Psoas muscle (tissue), 8 donors: Measurements from ENCODE around the gene PLEK2. TPM values are rescaled to one million over a fixed set of nuclear protein-coding genes. Genes with fewer than 3 reads are reported as not detected.

Experiments
- ATAC-seq, 4 donors: fragments of 200-7000 bp; cut with Tn5 transposase; one replicate each; pipeline ENCODE4 v1.9.1; 2020; ENCODE audit warnings: moderate library complexity in 3 of 4, mild to moderate bottlenecking in 2 of 4
- DNase-seq, 2 donors: peaks; one replicate each; pipeline ENCODE4 v3.0.0-alpha.2; 2020
- H3K27ac ChIP-seq: fragments of 200-600 bp; one replicate; pipeline ENCODE4 v1.8.0; 2022
- H3K27me3 ChIP-seq, 3 donors: fragments of 200-600 bp in 1 of 3; one replicate each; pipeline versions ENCODE4 v1.6.1 to v1.8.0; 2013 to 2022; ENCODE audit warnings: low read length in 2 of 3, mild to moderate bottlenecking in 2 of 3, moderate library complexity in 1 of 3; ENCODE audit not compliant: insufficient read depth in 3 of 3
- H3K36me3 ChIP-seq, 2 donors: fragments of 200-600 bp in 1 of 2; one replicate each; pipeline versions ENCODE4 v1.6.1 to v1.8.0; 2013 to 2022; ENCODE audit warnings: low read depth in 1 of 2, mild to moderate bottlenecking in 1 of 2, moderate library complexity in 1 of 2; ENCODE audit not compliant: insufficient read depth in 1 of 2
- H3K4me1 ChIP-seq: fragments of 200-600 bp; one replicate; pipeline ENCODE4 v1.8.0; 2022
- H3K4me3 ChIP-seq: fragments of 200-600 bp; one replicate; pipeline ENCODE4 v1.8.0; 2022; ENCODE audit warnings: mild to moderate bottlenecking
- H3K9me3 ChIP-seq: fragments of 200-600 bp; one replicate; pipeline ENCODE4 v1.8.0; 2022
- CTCF ChIP-seq: fragments of 200-600 bp; IDR thresholded peaks from one replicate; pipeline ENCODE4 v1.8.0; 2022; ENCODE audit warnings: antibody characterized with exemption
- WGBS, 3 donors: extraction: QIAGEN DNeasy Blood & Tissue Kit; methylation state at CpG; one replicate each; pipeline versions ENCODE4 v1.1.6 to v1.1.7; 2013; 5-methylcytosine and 5-hydroxymethylcytosine counted together
- intact Hi-C, 2 donors: fragments of 100-400 bp; cut with DNase I; formaldehyde crosslinking; loops; one replicate each; pipeline versions ENCODE4 v1.11.0 to v1.14.2; 2022
- polyA plus RNA-seq, 3 donors: library from polyadenylated mRNA; stranded (reverse); fragments of 200-250 nt; gene quantifications; one replicate each; pipeline ENCODE4 v1.2.3, GENCODE V29; 2013
- total RNA-seq, 4 donors: library from RNA; stranded (reverse); fragmentation: NEBNext Ultra II Directional in 2 of 4; extraction: Animal tissue kit (Norgen Biotek cat#: 25700) in 2 of 4; gene quantifications; one replicate each; pipeline versions ENCODE4 v1.2.1 to v1.2.4, GENCODE V29; 2021 to 2023
- donor health status: healthy with polysubstance abuse.
- donor health status: DM: no; HTN: no; CAD: no; lungs with moderate emphysema.
- donor health status: Bipolar disorder and iron deficiency.
- donor health status: healthy.
- donor health status: DM: yes; HTN: yes; CAD: no.
- donor health status: DM: no; HTN: no; CAD: no.
- donor health status: DM: no; HTN: no; CAD: no.
- donor health status: DM: yes; HTN: yes; CAD: no.

PLEK2 gene
- total and polyA plus RNA-seq, 7 donors = 0.05 to 2.1 (median 0.68) TPM; not detected in 3

GRCh38 chr14:67426983-67427606 lies 15.1 kb upstream of the PLEK2 start:
- WGBS, 3 donors = 30 to 33% (median 33%) methylated on average over 30 of the region's 30 CpGs
- H3K27me3 ChIP-seq = no peaks in the 10 kb centered on the region
- no peak overlapping the region for H3K4me3 ChIP-seq
- H3K36me3 ChIP-seq = no peaks in the 10 kb centered on the region
- intact Hi-C loops = loop anchor here (2.0 to 10.0 kb wide), 3 partner anchors 60 to 278 kb away; partner anchors contain the start of genes RDH12 (in 2 of the 2) and TMEM229B (in 1 of the 2)
- H3K4me1 ChIP-seq = peaks cover 19% of the 10 kb centered on the region
- peak; percentile 86 for TF ChIP-seq CTCF
- ATAC-seq (peak; percentile 88 to 94 (median 88)), DNase-seq (peak; percentile 65 to 85)
- H3K9me3 ChIP-seq = no peaks in the 10 kb centered on the region
- no peak overlapping the region for H3K27ac ChIP-seq

GRCh38 chr14:67426161-67426560 lies 14.2 kb upstream of the PLEK2 start:
- 35 to 55% (median 47%) methylated on average over 8 of the region's 8 CpGs for WGBS, 3 donors
- no peak overlapping the region for H3K4me3 ChIP-seq
- intact Hi-C loops = loop anchor here (2.0 to 10.0 kb wide), 3 partner anchors 61 to 279 kb away; partner anchors contain the start of genes RDH12 (in 2 of the 2) and TMEM229B (in 1 of the 2)

GRCh38 chr14:67425608-67426007 lies 13.6 kb upstream of the PLEK2 start:
- ATAC-seq (no peak), DNase-seq (no peak)
- intact Hi-C loops = loop anchor here (2.0 to 10.0 kb wide), 3 partner anchors 62 to 279 kb away; partner anchors contain the start of genes RDH12 (in 2 of the 2) and TMEM229B (in 1 of the 2)
- Histone ChIP-seq H3K4me3 (no peak overlapping the region), H3K27ac (no peak overlapping the region), H3K9me3 (no peaks in the 10 kb centered on the region), H3K27me3 (no peaks in the 10 kb centered on the region), H3K36me3 (no peaks in the 10 kb centered on the region), H3K4me1 (peaks cover 12% of the 10 kb centered on the region)
- TF ChIP-seq CTCF = no peak
- WGBS, 3 donors = 80 to 86% (median 83%) methylated on average over 4 of the region's 4 CpGs

More at GRCh38 chr14:67426161-67426560, 14.2 kb upstream of the PLEK2 start:
- Histone ChIP-seq H3K9me3 (no peaks in the 10 kb centered on the region), H3K4me1 (peaks cover 12% of the 10 kb centered on the region), H3K27ac (no peak overlapping the region), H3K36me3 (no peaks in the 10 kb centered on the region), H3K27me3 (no peaks in the 10 kb centered on the region)
- ATAC-seq (no peak), DNase-seq (no peak)
- TF ChIP-seq CTCF = no peak

- Histone ChIP-seq H3K4me1 (peaks cover 12% of the 10 kb centered on the region), H3K27ac (no peak overlapping the region), H3K36me3 (no peaks in the 10 kb centered on the region), H3K27me3 (no peaks in the 10 kb centered on the region), H3K9me3 (no peaks in the 10 kb centered on the region), H3K4me3 (no peak overlapping the region)
- WGBS, 3 donors = 52 to 75% (median 58%) methylated on average over 3 of the region's 3 CpGs
- no peak for ATAC-seq
- TF ChIP-seq CTCF = no peak
- no peak for DNase-seq
- intact Hi-C loops = loop anchor here (10.0 kb wide), 1 partner anchor 280 kb away; the partner anchor contains the start of gene RDH12 (in 2 of the 2)
These were observed 12.6 kb upstream of the PLEK2 start for GRCh38 chr14:67424539-67424938.
